ENCODE measurements around the gene STYXL1. TPM values are rescaled to one million over a fixed set of nuclear protein-coding genes. Genes with fewer than 3 reads are reported as not detected.
"Not testable (repeated sequence)": the region's sequence is repeated elsewhere in the genome, so short reads cannot be mapped to it uniquely, and the experiment has no call there.

The STYXL1 gene
- total and polyA plus RNA-seq, 4 donors, result 36.6 to 45.8 (median 41.3) TPM

GRCh38 chr7:76091506-76091905 is 43.7 kb upstream of the STYXL1 start:
- ATAC-seq (ENCODE audit: insufficient read depth, low FRiP score) (no peak), DNase-seq (no peak)
- no peaks in the 10 kb centered on the region for H3K27me3 ChIP-seq (ENCODE audit: control insufficient read depth in 3 of 3, insufficient read depth in 3 of 3, low read length in 2 of 3)
- H3K4me1 ChIP-seq (ENCODE audit: control insufficient read depth in 5 of 5, insufficient read depth in 5 of 5, low read length in 5 of 5), result no peaks in the 10 kb centered on the region
- no peak overlapping the region for H3K9ac ChIP-seq (ENCODE audit: insufficient read depth in 1 of 2, low read length in 2 of 2)
- H3K4me3 ChIP-seq, result no peak overlapping the region
- no peak overlapping the region for H3K27ac ChIP-seq (ENCODE audit: low read depth in 1 of 2, low read length in 1 of 2)
- H3K9me3 ChIP-seq (ENCODE audit: control insufficient read depth in 4 of 4, insufficient read depth in 3 of 4, low read length in 3 of 4), result no peaks in the 10 kb centered on the region
- TF ChIP-seq CTCF (IDR thresholded peaks at IDR 0.05; ENCODE audit: control extremely low read depth, extremely low read depth), result no peak
- no peaks in the 10 kb centered on the region for H3K36me3 ChIP-seq (ENCODE audit: control insufficient read depth in 4 of 4, insufficient read depth in 4 of 4, low read length in 4 of 4)
- 84 to 94% methylated on average over 5 of the region's 5 CpGs for WGBS, 2 donors

- WGBS, 2 donors, result 71 to 77% methylated on average over 9 to 10 of the region's 10 CpGs
- peak in 2 of 3 donors; percentile 19 to 34 for DNase-seq
These were observed 42.2 kb upstream of the STYXL1 start for GRCh38 chr7:76089865-76090475.

GRCh38 chr7:76087362-76087791 is 39.6 kb upstream of the STYXL1 start:
- H3K27ac ChIP-seq (ENCODE audit: low read depth in 1 of 2, low read length in 1 of 2); H3K9ac ChIP-seq (ENCODE audit: insufficient read depth in 1 of 2, low read length in 2 of 2); H3K4me1 ChIP-seq (ENCODE audit: control insufficient read depth in 5 of 5, insufficient read depth in 5 of 5, low read length in 5 of 5); H3K4me3 ChIP-seq; H3K9me3 ChIP-seq (ENCODE audit: control insufficient read depth in 4 of 4, insufficient read depth in 3 of 4, low read length in 3 of 4); ATAC-seq (ENCODE audit: insufficient read depth, low FRiP score); H3K36me3 ChIP-seq (ENCODE audit: control insufficient read depth in 4 of 4, insufficient read depth in 4 of 4, low read length in 4 of 4); H3K27me3 ChIP-seq (ENCODE audit: control insufficient read depth in 3 of 3, insufficient read depth in 3 of 3, low read length in 2 of 3); DNase-seq: not testable (repeated sequence)
- 55 to 69% methylated on average over 5 of the region's 5 CpGs for WGBS, 2 donors

More at GRCh38 chr7:76089865-76090475, 42.2 kb upstream of the STYXL1 start:
- Histone ChIP-seq H3K27ac (ENCODE audit: low read depth in 1 of 2, low read length in 1 of 2) (no peak overlapping the region), H3K36me3 (ENCODE audit: control insufficient read depth in 4 of 4, insufficient read depth in 4 of 4, low read length in 4 of 4) (no peaks in the 10 kb centered on the region), H3K9me3 (ENCODE audit: control insufficient read depth in 4 of 4, insufficient read depth in 3 of 4, low read length in 3 of 4) (no peaks in the 10 kb centered on the region), H3K4me1 (ENCODE audit: control insufficient read depth in 5 of 5, insufficient read depth in 5 of 5, low read length in 5 of 5) (no peaks in the 10 kb centered on the region), H3K4me3 (no peak overlapping the region), H3K27me3 (ENCODE audit: control insufficient read depth in 3 of 3, insufficient read depth in 3 of 3, low read length in 2 of 3) (no peaks in the 10 kb centered on the region), H3K9ac (ENCODE audit: insufficient read depth in 1 of 2, low read length in 2 of 2) (no peak overlapping the region)
- TF ChIP-seq CTCF (IDR thresholded peaks at IDR 0.05; ENCODE audit: control extremely low read depth, extremely low read depth), result no peak
- ATAC-seq (ENCODE audit: insufficient read depth, low FRiP score), result no peak

- no peak overlapping the region for H3K9ac ChIP-seq (ENCODE audit: insufficient read depth in 1 of 2, low read length in 2 of 2)
- no peak for TF ChIP-seq CTCF (IDR thresholded peaks at IDR 0.05; ENCODE audit: control extremely low read depth, extremely low read depth)
- H3K36me3 ChIP-seq (ENCODE audit: control insufficient read depth in 4 of 4, insufficient read depth in 4 of 4, low read length in 4 of 4), result no peaks in the 10 kb centered on the region
- no peak for DNase-seq
- H3K4me3 ChIP-seq, result no peak overlapping the region
- H3K4me1 ChIP-seq (ENCODE audit: control insufficient read depth in 5 of 5, insufficient read depth in 5 of 5, low read length in 5 of 5), result peaks cover 0 to 13% (median 2%) of the 10 kb centered on the region in 5 donors
- no peak overlapping the region for H3K27ac ChIP-seq (ENCODE audit: low read depth in 1 of 2, low read length in 1 of 2)
- 87 to 89% methylated on average over 4 of the region's 4 CpGs for WGBS, 2 donors
- no peaks in the 10 kb centered on the region for H3K9me3 ChIP-seq (ENCODE audit: control insufficient read depth in 4 of 4, insufficient read depth in 3 of 4, low read length in 3 of 4)
- H3K27me3 ChIP-seq (ENCODE audit: control insufficient read depth in 3 of 3, insufficient read depth in 3 of 3, low read length in 2 of 3), result no peaks in the 10 kb centered on the region
- no peak for ATAC-seq (ENCODE audit: insufficient read depth, low FRiP score)
These were observed 38.3 kb upstream of the STYXL1 start for GRCh38 chr7:76086070-76086469.

- not testable (repeated sequence) for H3K9ac ChIP-seq (ENCODE audit: insufficient read depth in 1 of 2, low read length in 2 of 2); H3K4me3 ChIP-seq; H3K9me3 ChIP-seq (ENCODE audit: control insufficient read depth in 4 of 4, insufficient read depth in 3 of 4, low read length in 3 of 4); H3K36me3 ChIP-seq (ENCODE audit: control insufficient read depth in 4 of 4, insufficient read depth in 4 of 4, low read length in 4 of 4); H3K27ac ChIP-seq (ENCODE audit: low read depth in 1 of 2, low read length in 1 of 2); ATAC-seq (ENCODE audit: insufficient read depth, low FRiP score); H3K27me3 ChIP-seq (ENCODE audit: control insufficient read depth in 3 of 3, insufficient read depth in 3 of 3, low read length in 2 of 3); DNase-seq
- H3K4me1 ChIP-seq (ENCODE audit: control insufficient read depth in 5 of 5, insufficient read depth in 5 of 5, low read length in 5 of 5), result peaks cover 0 to 19% (median 2%) of the 10 kb centered on the region in 5 donors
- WGBS, 2 donors, result 78 to 91% methylated on average over 2 of the region's 2 CpGs
These were observed 36.3 kb upstream of the STYXL1 start for GRCh38 chr7:76084115-76084514.
